Hepatic stellate cell (primary cell): ENCODE data around the gene LTBP3.

ENCODE experiments used
- DNase-seq: peaks from one replicate; pipeline ENCODE4 v3.0.0; 2011; ENCODE audit warnings: low spot score

Gene LTBP3

GRCh38 chr11:65585396-65586246 lies 27.5 kb upstream of the LTBP3 start:
- no peak for DNase-seq

- no peak for DNase-seq
Observed at GRCh38 chr11:65584723-65585171, 26.6 kb upstream of the LTBP3 start.

- no peak for DNase-seq
Observed at GRCh38 chr11:65584106-65584505, 25.9 kb upstream of the LTBP3 start.

DNA sequence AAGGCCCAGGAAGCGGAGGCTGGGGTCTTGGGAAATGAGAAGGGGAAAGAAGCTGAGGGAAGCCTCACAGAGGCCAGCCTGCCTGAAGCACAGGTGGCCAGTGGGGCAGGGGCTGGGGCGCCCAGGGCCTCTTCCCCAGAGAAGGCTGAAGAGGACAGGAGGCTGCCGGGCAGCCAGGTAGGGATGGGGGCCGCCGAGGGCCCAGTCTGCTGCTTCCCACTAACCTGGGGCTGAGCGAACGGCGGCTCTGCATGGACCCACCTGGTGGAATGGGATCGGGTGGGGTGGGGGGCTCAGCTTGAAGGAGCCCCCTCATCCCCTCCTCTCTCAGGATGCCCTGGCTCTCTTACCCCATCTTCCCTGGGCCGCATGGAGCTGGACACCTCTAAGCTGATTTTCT lies 25.4 kb upstream of the LTBP3 start:
- no peak for DNase-seq

DNA sequence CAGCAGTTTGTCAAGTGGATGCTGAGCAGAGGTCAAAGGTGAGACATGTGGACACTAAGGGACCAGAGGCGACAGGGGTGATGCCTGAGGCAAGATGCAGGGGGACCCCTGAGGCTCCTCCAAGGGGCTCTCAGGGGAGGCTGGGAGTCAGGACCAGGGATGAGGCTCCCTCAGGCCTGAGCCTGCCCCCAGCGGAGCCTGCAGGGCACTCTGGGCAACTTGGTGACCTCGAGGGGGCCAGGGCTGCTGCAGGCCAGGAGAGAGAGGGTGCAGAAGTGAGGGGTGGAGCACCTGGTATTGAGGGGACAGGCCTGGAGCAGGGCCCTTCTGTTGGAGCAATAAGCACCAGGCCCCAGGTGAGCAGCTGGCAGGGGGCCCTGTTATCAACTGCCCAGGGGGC lies 23.8 kb upstream of the LTBP3 start:
- DNase-seq: no peak

DNA sequence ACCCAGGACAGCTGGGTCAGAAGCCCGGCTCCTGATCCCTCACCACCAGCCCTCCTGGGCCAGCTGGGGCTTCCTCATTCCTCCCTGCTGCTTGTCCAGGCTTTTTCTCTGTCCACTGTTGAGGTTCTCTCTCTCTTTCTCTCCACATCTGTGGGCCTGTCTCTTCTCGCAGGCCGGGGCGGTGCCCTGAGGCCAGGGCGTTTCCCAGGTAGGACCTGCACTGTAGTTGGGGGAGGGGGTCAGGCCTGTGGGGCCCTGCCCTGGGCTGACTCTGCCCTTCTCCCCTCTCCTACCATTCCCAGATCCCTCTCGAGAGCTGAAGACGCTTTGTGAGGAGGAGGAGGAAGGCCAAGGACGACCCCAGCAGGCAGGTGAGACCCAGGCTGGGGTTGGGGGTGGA lies 22.6 kb upstream of the LTBP3 start:
- no peak for DNase-seq

DNA sequence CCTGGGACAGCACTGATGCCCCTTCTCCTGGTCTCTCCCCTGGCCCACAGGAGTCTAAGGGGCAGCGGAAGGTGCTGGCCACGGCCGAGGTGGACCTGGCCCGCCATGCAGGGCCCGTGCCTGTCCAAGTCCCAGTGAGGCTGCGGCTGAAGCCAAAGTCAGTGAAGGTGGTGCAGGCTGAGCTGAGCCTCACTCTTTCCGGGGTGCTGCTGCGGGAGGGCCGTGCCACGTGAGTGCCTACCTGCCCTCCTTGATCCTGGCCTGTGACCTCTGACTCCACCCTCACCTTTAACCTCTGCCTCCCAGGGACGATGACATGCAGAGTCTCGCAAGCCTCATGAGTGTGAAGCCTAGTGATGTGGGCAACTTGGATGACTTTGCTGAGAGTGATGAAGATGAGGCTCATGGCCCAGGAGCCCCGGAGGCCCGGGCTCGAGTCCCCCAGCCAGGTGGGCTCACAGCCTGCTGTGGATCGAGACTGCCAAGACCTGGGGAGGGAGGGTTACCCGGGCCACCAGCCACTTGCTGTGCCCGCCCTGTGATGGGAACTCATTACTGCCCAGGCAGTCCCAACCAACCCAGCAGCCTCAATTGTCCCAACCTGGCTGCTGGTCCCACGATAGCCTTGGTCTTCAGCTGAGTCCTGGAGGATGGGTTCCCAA lies 22.0 kb upstream of the LTBP3 start:
- DNase-seq: no peak

DNA sequence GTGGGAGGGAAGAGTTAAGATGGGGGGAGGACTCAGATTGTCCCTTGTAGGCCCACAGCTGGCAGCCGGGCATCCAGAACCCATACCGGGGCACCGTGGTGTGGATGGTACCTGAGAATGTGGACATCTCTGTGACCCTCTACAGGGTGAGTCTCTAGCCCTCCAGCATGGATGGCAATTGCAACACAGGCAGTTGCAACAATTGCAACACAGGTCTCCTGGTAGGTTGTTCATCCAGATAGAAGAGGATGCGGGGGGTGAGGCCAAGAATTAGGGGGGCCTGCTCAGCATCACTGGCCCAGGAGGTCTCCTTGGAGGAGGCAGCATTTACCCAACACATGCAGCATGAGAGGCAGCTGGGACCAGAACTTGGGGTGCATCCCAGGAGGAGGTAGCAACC lies 21.1 kb upstream of the LTBP3 start:
- no peak for DNase-seq

DNA sequence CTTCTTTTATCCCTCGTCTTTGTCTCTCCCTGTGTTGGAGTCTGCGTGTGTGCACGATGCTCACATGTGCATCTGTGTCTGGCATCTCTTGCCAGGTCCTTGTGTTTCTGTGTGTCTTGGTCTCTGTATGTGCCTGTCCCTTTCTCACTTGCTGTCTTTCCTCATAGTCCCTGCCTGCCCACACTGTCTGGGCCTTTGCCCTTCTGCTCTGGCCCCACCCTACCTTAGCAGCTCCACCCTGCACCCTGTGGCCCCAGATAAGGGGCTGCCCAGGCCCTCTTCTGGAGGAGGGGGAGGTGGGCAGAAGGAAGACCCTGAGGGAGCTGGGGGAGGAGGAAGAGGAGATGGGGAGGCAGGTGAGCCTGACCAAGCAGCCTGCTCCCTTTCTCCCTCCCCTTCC lies 20.5 kb upstream of the LTBP3 start:
- DNase-seq: no peak

DNA sequence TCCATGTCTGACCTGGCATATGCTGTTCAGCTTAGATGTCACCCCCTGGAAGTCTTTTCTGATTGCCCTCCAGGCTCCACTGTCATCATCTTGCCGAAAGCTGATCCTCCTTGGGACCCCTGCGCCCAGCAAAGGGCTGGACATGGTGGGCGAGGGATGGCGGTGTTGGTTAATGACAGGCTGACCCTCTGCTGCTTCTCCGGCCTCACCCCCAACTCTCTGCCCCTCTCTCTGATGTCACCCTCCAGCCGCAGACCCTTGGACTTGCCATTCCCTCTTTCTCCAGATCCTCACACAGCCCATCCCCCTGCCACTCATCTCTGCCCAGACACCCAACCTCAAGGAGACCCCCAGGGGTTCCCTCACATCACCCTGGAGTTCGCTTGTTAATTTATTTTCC lies 20.0 kb upstream of the LTBP3 start:
- DNase-seq: no peak

DNA sequence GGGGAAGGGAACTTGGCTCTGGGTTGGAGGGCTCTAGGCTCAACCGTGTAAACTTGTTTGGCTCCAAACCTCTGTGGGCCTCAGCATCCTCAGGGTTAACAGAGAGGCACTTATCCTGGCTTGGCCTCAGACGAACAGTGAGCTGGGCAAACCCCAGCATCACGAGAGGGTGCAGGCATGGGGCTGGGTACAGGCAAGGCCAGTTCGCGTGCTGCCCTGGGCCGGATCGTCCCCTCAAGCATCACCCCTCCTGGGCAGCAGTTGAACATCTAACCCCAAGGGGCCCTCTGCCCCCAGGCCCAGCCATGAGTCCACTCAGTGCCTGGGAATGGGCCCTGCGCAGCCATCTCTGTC lies 19.6 kb upstream of the LTBP3 start:
- no peak for DNase-seq

- peak; percentile 94 for DNase-seq
Observed at GRCh38 chr11:65576867-65577755, 19.0 kb upstream of the LTBP3 start.

GRCh38 chr11:65576232-65576866 lies 18.2 kb upstream of the LTBP3 start:
- no peak for DNase-seq

GRCh38 chr11:65575568-65576231 lies 17.5 kb upstream of the LTBP3 start, which contains the start of gene EHBP1L1:
Gene EHBP1L1, plus strand, starts transcription at chr11:65576053. Its CDS starts 250 bp downstream, at chr11:65576303.
- peak; percentile 83 for DNase-seq

DNA sequence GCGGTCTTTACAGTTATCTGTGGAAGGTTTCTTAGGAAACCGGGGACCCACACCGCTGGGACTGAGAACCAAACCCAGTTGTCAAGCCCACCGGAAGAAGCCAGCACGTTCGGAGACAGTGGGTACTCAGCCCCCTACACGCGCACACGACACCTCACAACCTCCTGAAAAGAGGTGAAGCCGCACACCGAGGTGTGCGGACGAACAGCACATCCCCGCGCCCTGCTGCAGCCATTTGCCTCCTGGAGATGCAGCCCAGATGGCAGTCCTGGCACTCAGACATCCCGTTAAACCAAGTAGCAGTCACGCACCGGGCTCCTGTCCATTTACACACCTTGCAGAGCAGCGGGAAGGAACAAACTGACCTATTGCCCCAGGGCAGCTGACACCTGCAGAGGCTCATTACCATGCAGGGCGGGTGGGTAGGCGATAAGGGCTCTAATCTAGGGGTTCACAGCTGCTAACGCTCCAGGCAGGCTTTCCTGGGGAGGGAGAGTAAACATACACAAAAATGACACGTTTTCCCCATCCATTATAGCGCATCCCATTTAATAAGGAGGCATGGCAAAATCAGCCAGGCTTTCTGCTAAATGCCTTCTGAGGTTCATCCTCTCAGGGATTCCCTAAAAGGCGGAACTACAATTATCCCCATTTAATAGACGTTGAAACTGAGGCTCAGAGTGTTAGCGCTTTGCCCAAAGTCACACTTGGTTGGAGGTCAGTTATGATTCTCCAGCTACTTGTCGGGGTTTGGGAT lies 16.8 kb upstream of the LTBP3 start:
- no peak for DNase-seq

- peak; percentile 98 for DNase-seq
Observed at GRCh38 chr11:65574109-65574810, 16.1 kb upstream of the LTBP3 start.

- DNase-seq: no peak
Observed at GRCh38 chr11:65573391-65574079, 15.4 kb upstream of the LTBP3 start.

- peak; percentile 92 for DNase-seq
Observed at GRCh38 chr11:65572356-65573051, 14.3 kb upstream of the LTBP3 start, which contains the start of gene FAM89B. Gene FAM89B, plus strand, starts transcription at chr11:65572538. Its CDS starts 132 bp downstream, at chr11:65572670.

DNA sequence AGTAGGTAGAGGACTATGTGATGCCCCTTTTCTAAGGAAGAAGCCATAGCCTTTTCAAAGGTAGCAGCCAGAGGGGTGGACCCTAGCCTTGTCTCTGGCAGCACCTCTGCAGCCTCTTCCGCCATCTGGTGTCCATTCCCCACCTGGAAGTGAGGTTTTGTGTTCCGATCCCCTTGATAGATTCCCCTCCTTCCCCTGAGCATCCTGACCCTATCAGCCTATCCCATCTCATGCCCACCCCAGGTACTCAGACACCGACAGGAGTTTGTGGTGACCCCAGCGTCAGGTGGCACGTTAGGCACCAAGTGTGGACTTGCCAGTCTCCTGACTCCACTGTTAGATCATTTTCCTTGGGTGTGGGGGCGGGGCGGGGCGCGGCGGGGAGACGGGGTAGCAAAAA lies 13.8 kb upstream of the LTBP3 start:
- no peak for DNase-seq
